Measurements from ENCODE around the gene GMFB. TPM values are rescaled to one million over a fixed set of nuclear protein-coding genes. Genes with fewer than 3 reads are reported as not detected.

The GMFB gene
- total and polyA plus RNA-seq, 9 of the 15 experiments (the other 6 are each of a cell fraction or from before 2014, with no cell fraction given), result 14.0 to 31.7 (median 20.5) TPM

DNA sequence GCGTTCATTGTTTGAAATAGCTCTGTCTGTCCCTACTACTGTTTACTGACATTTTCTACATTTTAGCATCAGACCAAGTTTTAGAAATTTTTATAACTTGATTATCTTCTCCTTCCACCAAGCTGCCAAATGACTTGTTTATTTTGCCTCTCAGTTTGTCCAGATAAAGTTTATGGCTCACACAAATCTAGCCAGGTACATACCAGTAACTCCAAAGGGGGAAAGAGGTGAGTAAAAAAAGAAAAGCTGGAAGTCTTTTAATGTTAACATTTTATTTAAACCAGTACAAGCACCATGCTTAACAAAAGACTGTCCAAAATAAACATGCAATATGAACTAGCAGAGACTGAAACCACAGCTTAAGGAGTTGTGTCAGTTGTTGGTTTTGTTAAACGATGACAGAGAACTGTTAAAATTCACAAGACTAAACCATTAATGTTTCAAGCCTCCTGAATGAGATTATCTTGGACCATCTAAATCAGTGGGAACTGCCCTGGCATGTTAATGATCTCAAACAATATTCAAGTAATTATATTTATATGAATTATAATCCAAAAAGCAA is 14.5 kb downstream of the GMFB start:
- no peak overlapping the region for H2AFZ ChIP-seq (ENCODE audit: low read depth, low read length)
- intact Hi-C loops (cut with micrococcal nuclease) (no loop called here), in situ Hi-C loops (cut with MboI) (no loop called here)
- FAIRE-seq (peak; percentile 11), DNase-seq (ENCODE audit: extremely low read depth in 1 of 4, low spot score in 3 of 4) (no peak), ATAC-seq (no peak)
- H3K4me2 ChIP-seq (ENCODE audit: insufficient read depth, low read length), result no peak overlapping the region
- no peaks in the 10 kb centered on the region for H3K79me2 ChIP-seq (ENCODE audit: control insufficient read depth, insufficient read depth, low read length)
- no peak overlapping the region for H3K27ac ChIP-seq (ENCODE audit: extremely low read depth, low read depth, low read length)
- 88% methylated on average over 2 of the region's 2 CpGs for WGBS (ENCODE audit: insufficient coverage, low coverage, missing lambda C conversion rate)
- no peak overlapping the region for H3K4me3 ChIP-seq
- H3K27me3 ChIP-seq (ENCODE audit: control insufficient read depth in 2 of 2, insufficient read depth in 2 of 2, low read length in 2 of 2), result no peaks in the 10 kb centered on the region
- no peak for TF ChIP-seq SIN3B (IDR thresholded peaks at IDR 0.05; ENCODE audit: low read depth)
- TF ChIP-seq, protein P1, sequence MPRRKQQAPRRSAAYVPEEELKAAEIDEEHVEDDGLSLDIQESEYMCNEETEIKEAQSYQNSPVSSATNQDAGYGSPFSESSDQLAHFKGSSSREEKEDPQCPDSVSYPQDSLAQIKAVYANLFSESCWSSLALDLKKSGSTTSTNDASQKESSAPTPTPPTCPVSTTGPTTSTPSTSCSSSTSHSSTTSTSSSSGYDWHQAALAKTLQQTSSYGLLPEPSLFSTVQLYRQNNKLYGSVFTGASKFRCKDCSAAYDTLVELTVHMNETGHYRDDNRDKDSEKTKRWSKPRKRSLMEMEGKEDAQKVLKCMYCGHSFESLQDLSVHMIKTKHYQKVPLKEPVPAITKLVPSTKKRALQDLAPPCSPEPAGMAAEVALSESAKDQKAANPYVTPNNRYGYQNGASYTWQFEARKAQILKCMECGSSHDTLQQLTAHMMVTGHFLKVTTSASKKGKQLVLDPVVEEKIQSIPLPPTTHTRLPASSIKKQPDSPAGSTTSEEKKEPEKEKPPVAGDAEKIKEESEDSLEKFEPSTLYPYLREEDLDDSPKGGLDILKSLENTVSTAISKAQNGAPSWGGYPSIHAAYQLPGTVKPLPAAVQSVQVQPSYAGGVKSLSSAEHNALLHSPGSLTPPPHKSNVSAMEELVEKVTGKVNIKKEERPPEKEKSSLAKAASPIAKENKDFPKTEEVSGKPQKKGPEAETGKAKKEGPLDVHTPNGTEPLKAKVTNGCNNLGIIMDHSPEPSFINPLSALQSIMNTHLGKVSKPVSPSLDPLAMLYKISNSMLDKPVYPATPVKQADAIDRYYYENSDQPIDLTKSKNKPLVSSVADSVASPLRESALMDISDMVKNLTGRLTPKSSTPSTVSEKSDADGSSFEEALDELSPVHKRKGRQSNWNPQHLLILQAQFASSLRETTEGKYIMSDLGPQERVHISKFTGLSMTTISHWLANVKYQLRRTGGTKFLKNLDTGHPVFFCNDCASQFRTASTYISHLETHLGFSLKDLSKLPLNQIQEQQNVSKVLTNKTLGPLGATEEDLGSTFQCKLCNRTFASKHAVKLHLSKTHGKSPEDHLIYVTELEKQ (CRISPR knock-in tag; IDR thresholded peaks at IDR 0.05), result no peak
- TF ChIP-seq KLF1 (tag; IDR thresholded peaks at IDR 0.05), result no peak
- H3K4me1 ChIP-seq (replicated peaks in 1 of 2; ENCODE audit: control insufficient read depth in 2 of 2, insufficient read depth in 2 of 2, low read length in 2 of 2), result no peaks in the 10 kb centered on the region
- peaks cover 22% of the 10 kb centered on the region; the same call in 1 of the 3 replicates for H3K36me3 ChIP-seq (ENCODE audit: control insufficient read depth, insufficient read depth, low read length)
- BruUV-seq (replicated peaks), result no TSS peak
- CTCF ChIA-PET (ENCODE audit: low intra/inter-chr PET ratio), result no interaction called here
- no peak overlapping the region for H3K9ac ChIP-seq (ENCODE audit: insufficient read depth in 1 of 2, low read depth in 2 of 2, low read length in 2 of 2)
- no peaks in the 10 kb centered on the region for H4K20me1 ChIP-seq (replicated peaks; ENCODE audit: control insufficient read depth, insufficient read depth, low read length)
- no peaks in the 10 kb centered on the region for H3K9me3 ChIP-seq (replicated peaks; ENCODE audit: control insufficient read depth, insufficient read depth, low read depth, low read length)
- POLR2A ChIA-PET, result interaction anchor here (1.3 to 1.9 kb wide), 2 partner anchors 9 to 12 kb away, joined by 5 to 6 read pairs; no protein-coding TSS in a partner anchor
- no peaks in the 10 kb centered on the region for H3K9me1 ChIP-seq (ENCODE audit: control insufficient read depth, insufficient read depth, low read length)
